ENCODE results near the gene FBXW11. TPM values are rescaled to one million over a fixed set of nuclear protein-coding genes. Genes with fewer than 3 reads are reported as not detected.

The FBXW11 gene
- total and polyA plus RNA-seq, 3 donors from 2014 or later: 46.3 to 61.8 (median 60.6) TPM

DNA sequence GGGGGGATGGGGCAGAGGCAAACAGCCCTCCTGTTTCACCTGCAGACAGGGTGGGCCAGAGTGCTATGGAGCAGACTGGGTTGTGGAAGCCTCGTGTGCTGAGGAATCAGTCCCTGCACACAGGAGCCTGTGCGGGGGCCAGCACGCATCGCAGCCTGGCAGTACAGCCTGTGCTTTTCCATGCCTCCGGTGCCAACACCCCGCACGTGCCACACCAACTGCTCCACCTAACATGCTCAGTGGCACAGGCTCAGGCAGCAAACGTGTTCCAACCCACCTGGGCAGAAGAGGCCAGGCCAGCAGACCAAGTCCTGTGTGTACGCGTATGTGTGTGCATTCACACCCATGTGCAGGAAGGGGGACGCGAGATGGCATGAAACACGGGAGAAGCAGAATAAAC is 37.4 kb upstream of the FBXW11 start:
- H3K27ac ChIP-seq: no peak overlapping the region
- WGBS, 2 donors: 69 to 80% methylated on average over 13 of the region's 13 CpGs
- no peak for DNase-seq
- TF ChIP-seq, protein P1, sequence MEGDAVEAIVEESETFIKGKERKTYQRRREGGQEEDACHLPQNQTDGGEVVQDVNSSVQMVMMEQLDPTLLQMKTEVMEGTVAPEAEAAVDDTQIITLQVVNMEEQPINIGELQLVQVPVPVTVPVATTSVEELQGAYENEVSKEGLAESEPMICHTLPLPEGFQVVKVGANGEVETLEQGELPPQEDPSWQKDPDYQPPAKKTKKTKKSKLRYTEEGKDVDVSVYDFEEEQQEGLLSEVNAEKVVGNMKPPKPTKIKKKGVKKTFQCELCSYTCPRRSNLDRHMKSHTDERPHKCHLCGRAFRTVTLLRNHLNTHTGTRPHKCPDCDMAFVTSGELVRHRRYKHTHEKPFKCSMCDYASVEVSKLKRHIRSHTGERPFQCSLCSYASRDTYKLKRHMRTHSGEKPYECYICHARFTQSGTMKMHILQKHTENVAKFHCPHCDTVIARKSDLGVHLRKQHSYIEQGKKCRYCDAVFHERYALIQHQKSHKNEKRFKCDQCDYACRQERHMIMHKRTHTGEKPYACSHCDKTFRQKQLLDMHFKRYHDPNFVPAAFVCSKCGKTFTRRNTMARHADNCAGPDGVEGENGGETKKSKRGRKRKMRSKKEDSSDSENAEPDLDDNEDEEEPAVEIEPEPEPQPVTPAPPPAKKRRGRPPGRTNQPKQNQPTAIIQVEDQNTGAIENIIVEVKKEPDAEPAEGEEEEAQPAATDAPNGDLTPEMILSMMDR (IDR thresholded peaks at IDR 0.05): no peak
- TF ChIP-seq POLR2A (IDR thresholded peaks at IDR 0.05): no peak
- intact Hi-C loops (cut with DNase I; ENCODE audit: low total_unique reads): loop anchor here (10.0 kb wide), 1 partner anchor 129 kb away; no protein-coding TSS in a partner anchor
- H3K36me3 ChIP-seq (ENCODE audit: low read depth, missing control alignments): no peaks in the 10 kb centered on the region
- H3K27me3 ChIP-seq: no peaks in the 10 kb centered on the region
- no peak overlapping the region for H3K4me3 ChIP-seq
- H3K4me1 ChIP-seq: peaks cover 10% of the 10 kb centered on the region
- no peaks in the 10 kb centered on the region for H3K9me3 ChIP-seq

DNA sequence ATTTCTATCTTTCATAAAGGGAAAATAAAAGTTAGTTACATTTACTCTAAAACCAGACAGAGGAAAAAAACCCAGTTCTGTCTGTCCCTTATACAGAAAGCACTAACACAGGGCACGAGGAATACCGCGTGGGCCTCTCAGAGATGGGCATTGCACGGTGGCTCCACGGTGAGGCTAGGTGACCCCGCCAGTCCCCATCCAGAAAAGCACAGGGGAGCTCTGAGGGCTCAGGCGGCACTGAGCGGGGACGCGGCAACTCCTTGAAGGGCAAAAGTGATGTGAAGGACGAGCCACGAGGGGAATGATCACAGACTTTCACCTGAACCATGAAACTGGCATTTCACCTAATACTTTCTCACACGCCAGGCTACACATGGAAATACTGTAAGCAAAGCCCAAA is 35.7 kb upstream of the FBXW11 start:
- peaks cover 3% of the 10 kb centered on the region for H3K4me1 ChIP-seq
- 87 to 90% methylated on average over 13 of the region's 13 CpGs for WGBS, 2 donors
- no peak for DNase-seq

DNA sequence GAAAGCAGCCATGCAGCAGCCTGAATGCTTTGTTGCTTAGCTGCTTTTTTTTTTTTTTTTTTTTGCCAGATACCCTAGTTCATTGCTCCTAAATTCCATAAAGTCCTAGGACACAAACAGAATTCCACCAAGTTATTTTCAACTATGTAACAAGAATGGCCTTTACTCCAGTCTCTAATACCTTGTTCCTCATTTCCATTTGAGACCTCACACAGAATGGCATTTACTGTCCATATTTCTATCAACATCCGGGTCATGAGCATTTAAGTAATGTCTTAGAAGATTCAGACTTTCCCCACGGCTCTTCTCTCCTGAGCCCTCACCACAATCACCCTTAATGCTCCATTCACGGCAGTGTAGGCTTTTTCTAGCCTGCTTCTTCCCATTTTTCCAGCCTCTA is 31.7 kb upstream of the FBXW11 start:
- Histone ChIP-seq H3K4me3 (no peak overlapping the region), H3K36me3 (ENCODE audit: low read depth, missing control alignments) (no peaks in the 10 kb centered on the region), H3K27ac (no peak overlapping the region), H3K9me3 (no peaks in the 10 kb centered on the region), H3K4me1 (no peaks in the 10 kb centered on the region), H3K27me3 (no peaks in the 10 kb centered on the region)
- intact Hi-C loops (cut with DNase I; ENCODE audit: low total_unique reads): no loop called here
- no peak for DNase-seq
- TF ChIP-seq, protein P1 (IDR thresholded peaks at IDR 0.05): no peak
- TF ChIP-seq POLR2A (IDR thresholded peaks at IDR 0.05): no peak
- WGBS, 2 donors: 81 to 91% methylated on average over 3 of the region's 3 CpGs

More for the DNA sequence above, 35.7 kb upstream of the FBXW11 start:
- TF ChIP-seq, protein P1 (IDR thresholded peaks at IDR 0.05): no peak
- TF ChIP-seq POLR2A (IDR thresholded peaks at IDR 0.05): no peak
- intact Hi-C loops (cut with DNase I; ENCODE audit: low total_unique reads): loop anchor here (10.0 kb wide), 1 partner anchor 127 kb away; no protein-coding TSS in a partner anchor
- H3K36me3 ChIP-seq (ENCODE audit: low read depth, missing control alignments): no peaks in the 10 kb centered on the region
- no peak overlapping the region for H3K4me3 ChIP-seq
- H3K27me3 ChIP-seq: no peaks in the 10 kb centered on the region
- H3K27ac ChIP-seq: no peak overlapping the region
- H3K9me3 ChIP-seq: no peaks in the 10 kb centered on the region

DNA sequence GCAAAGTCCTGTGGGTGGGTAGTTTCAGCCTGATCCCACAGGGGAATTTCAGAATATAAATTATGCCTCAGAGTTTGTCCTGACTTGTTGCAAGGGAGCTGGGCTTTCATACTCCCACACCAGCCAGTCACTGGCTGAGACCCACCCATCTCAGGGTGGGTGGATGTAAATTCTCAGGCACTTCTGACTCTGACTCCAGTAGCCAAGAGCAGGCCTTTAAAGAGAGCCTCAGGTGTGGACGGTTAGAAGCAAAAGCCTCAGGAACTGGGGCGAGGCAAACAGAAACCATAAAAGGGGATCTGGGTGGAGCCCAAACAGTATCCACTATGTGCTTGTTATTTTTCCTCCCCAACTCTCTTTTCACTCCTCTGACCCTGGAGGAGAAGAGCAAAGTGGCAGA is 28.6 kb upstream of the FBXW11 start:
- TF ChIP-seq POLR2A (IDR thresholded peaks at IDR 0.05): no peak
- TF ChIP-seq, protein P1 (IDR thresholded peaks at IDR 0.05): no peak
- H3K27ac ChIP-seq: no peak overlapping the region
- H3K9me3 ChIP-seq: no peaks in the 10 kb centered on the region
- no peak for DNase-seq
- H3K36me3 ChIP-seq (ENCODE audit: low read depth, missing control alignments): no peaks in the 10 kb centered on the region
- no peak overlapping the region for H3K4me3 ChIP-seq
- no peaks in the 10 kb centered on the region for H3K4me1 ChIP-seq
- intact Hi-C loops (cut with DNase I; ENCODE audit: low total_unique reads): no loop called here
- no peaks in the 10 kb centered on the region for H3K27me3 ChIP-seq
- WGBS, 2 donors: 58 to 71% methylated on average over 2 of the region's 2 CpGs

DNA sequence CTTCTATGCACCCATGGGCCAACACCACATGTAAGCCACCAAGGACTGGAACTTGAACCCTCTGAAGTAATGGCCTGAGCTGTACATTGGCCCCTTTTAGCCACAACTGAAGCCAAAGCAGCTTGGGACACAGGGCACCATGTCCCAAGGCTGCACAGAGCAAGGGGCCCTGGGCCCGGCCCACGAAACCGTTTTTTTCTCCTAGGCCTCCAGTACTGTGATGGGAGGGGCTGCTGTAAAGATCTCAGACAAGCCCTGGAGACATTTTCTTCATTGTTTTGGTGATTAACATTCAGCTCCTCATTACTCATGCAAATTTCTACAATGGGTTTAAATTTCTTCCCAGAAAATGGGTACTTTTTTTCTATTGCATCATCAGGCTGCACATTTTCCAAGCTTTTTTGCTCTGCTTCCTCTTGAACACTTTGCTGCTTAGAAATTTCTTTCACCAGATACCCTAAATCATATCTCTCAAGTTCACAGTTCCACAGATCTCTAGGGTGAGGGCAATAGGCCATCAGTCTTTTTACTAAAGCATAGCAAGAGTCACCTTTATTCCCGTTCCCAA is 25.5 kb upstream of the FBXW11 start:
- Histone ChIP-seq H3K4me1 (no peaks in the 10 kb centered on the region), H3K4me3 (no peak overlapping the region), H3K9me3 (no peaks in the 10 kb centered on the region), H3K27ac (no peak overlapping the region), H3K27me3 (no peaks in the 10 kb centered on the region), H3K36me3 (ENCODE audit: low read depth, missing control alignments) (no peaks in the 10 kb centered on the region)
- TF ChIP-seq POLR2A (IDR thresholded peaks at IDR 0.05): no peak
- TF ChIP-seq, protein P1 (IDR thresholded peaks at IDR 0.05): no peak
- 97 to 98% methylated on average over 4 of the region's 4 CpGs for WGBS, 2 donors
- DNase-seq: no peak
- intact Hi-C loops (cut with DNase I; ENCODE audit: low total_unique reads): no loop called here
